HepG2 (cell line): ENCODE data around the gene RPAP2. TPM values are rescaled to one million over a fixed set of nuclear protein-coding genes. Genes with fewer than 3 reads are reported as not detected.

Source experiments
- ATAC-seq: fragments of 200-7000 bp; cut with Tn5 transposase; 3 replicates; pipeline ENCODE4 v1.9.1; 2020; ENCODE audit warnings: mild to moderate bottlenecking, moderate library complexity
- BruUV-seq: library from RNA; stranded (reverse); fragments of 400-500 nt; replicated peaks from 2 replicates; lab custom pipeline; 2021; lab: Mats Ljungman, UMichigan
- CTCF ChIA-PET: fragments of 300-600 bp; formaldehyde crosslinking; extraction: SDS; loops from one replicate; lab custom pipeline; 2021; ENCODE audit warnings: low total read pairs, inconsistent platforms, low intra/inter-chr PET ratio; lab: Yijun Ruan, JAX
- POLR2A ChIA-PET: fragments of 350-600 bp; sonication (Branson Sonifier 250); formaldehyde crosslinking; loops from one replicate; lab custom pipeline; 2020; ENCODE audit warnings: antibody characterized with exemption, inconsistent platforms; lab: Yijun Ruan, JAX
- DNase-seq: peaks from one replicate; pipeline ENCODE4 v3.0.0-alpha.2; 2015; ENCODE audit warnings: low spot score
- FAIRE-seq: peaks from 3 replicates; lab custom pipeline; 2011; peaks lifted over from hg19 to GRCh38; lab: Jason Lieb, UNC
- H2AFZ ChIP-seq: one replicate; pipeline ENCODE4 v1.6.1; 2011; ENCODE audit warnings: low read length, inconsistent platforms
- H3K27ac ChIP-seq: fragments of 300-600 bp; 3 replicates; pipeline ENCODE4 v1.8.0; 2011; ENCODE audit warnings: mixed run types, mild to moderate bottlenecking, mixed read lengths, low read length, inconsistent platforms; ENCODE audit not compliant: insufficient read depth; ENCODE audit errors: extremely low read length
- H3K27me3 ChIP-seq, 2 experiments: fragments of 200-600 bp in 1 of 2; 2 replicates in 1 of 2; 3 replicates in 1 of 2; pipeline versions ENCODE4 v1.6.0 to v1.8.0; 2011; ENCODE audit warnings: low read length in 2 of 2, mild to moderate bottlenecking in 2 of 2, moderate library complexity in 2 of 2, inconsistent platforms in 1 of 2; ENCODE audit not compliant: insufficient read depth in 2 of 2, control insufficient read depth in 1 of 2
- H3K36me3 ChIP-seq, 2 experiments: fragments of 200-600 bp in 1 of 2; replicated peaks in 1 of 2; 2 replicates in 1 of 2; 3 replicates in 1 of 2; pipeline versions ENCODE4 v1.5.1 to v1.8.0; 2011; ENCODE audit warnings: low read length in 2 of 2, inconsistent platforms in 1 of 2; ENCODE audit not compliant: insufficient read depth in 2 of 2, control insufficient read depth in 1 of 2
- H3K4me1 ChIP-seq: 2 replicates; pipeline ENCODE4 v1.5.1; 2012; ENCODE audit warnings: low read length, inconsistent platforms; ENCODE audit not compliant: insufficient read depth
- H3K4me2 ChIP-seq: 2 replicates; pipeline ENCODE4 v1.6.0; 2011; ENCODE audit warnings: low read depth, low read length, inconsistent platforms
- H3K4me3 ChIP-seq, 3 experiments: fragments of 200-600 bp in 1 of 3; sonication (generic), shearing (Covaris generic) in 1 of 3; replicated peaks in 1 of 3; 2 replicates each; pipeline ENCODE4 v1.5.1; 2011 to 2016; ENCODE audit warnings: low read length in 3 of 3, inconsistent platforms in 2 of 3, low read depth in 2 of 3, mild to moderate bottlenecking in 2 of 3, control low read depth in 1 of 3, mixed read lengths in 1 of 3; ENCODE audit not compliant: insufficient read depth in 1 of 3
- H3K79me2 ChIP-seq: one replicate; pipeline ENCODE4 v1.6.1; 2011; ENCODE audit warnings: low read length, inconsistent platforms; ENCODE audit not compliant: insufficient read depth
- H3K9ac ChIP-seq: 2 replicates; pipeline ENCODE4 v1.6.0; 2011; ENCODE audit warnings: mild to moderate bottlenecking, low read depth, low read length, inconsistent platforms; ENCODE audit not compliant: insufficient read depth
- H3K9me3 ChIP-seq: 2 replicates; pipeline ENCODE4 v1.5.1; 2012; ENCODE audit warnings: mild to moderate bottlenecking, low read length
- H4K20me1 ChIP-seq: 2 replicates; pipeline ENCODE4 v1.6.0; 2011; ENCODE audit warnings: inconsistent platforms, mild to moderate bottlenecking, low read length, moderate library complexity; ENCODE audit not compliant: insufficient read depth
- CEBPB ChIP-seq: IDR thresholded peaks from 2 replicates; pipeline ENCODE4 v1.6.1; 2011; ENCODE audit warnings: low read depth, low read length, improper control_type of control experiment, borderline replicate concordance
- KMT2B ChIP-seq: IDR thresholded peaks from 2 replicates; pipeline ENCODE4 v1.6.1; 2016; ENCODE audit warnings: missing genetic modification reagents, missing compliant biosample characterization
- MAZ ChIP-seq, 2 experiments: sonication (generic) in 1 of 2; formaldehyde crosslinking in 1 of 2; IDR thresholded peaks; 2 replicates each; pipeline versions ENCODE4 v1.5.0 to v1.6.1; 2012 to 2020; ENCODE audit warnings: low read depth in 2 of 2, mild to moderate bottlenecking in 2 of 2, borderline replicate concordance in 1 of 2, improper control_type of control experiment in 1 of 2, low read length in 1 of 2, missing genetic modification reagents in 1 of 2, moderate library complexity in 1 of 2
- MTF1 ChIP-seq: sonication (generic); formaldehyde crosslinking; IDR thresholded peaks from 2 replicates; pipeline ENCODE4 v1.5.0; 2020; ENCODE audit warnings: missing genetic modification reagents
- NCOA2 ChIP-seq: sonication (generic); formaldehyde crosslinking; IDR thresholded peaks from 2 replicates; pipeline ENCODE4 v1.8.0; 2022; ENCODE audit warnings: inconsistent platforms
- NFYB ChIP-seq: sonication (generic); formaldehyde crosslinking; IDR thresholded peaks from 2 replicates; pipeline ENCODE4 v1.4.0; 2020; ENCODE audit warnings: missing genetic modification reagents
- ZIK1 ChIP-seq: sonication (generic); formaldehyde crosslinking; IDR thresholded peaks from 2 replicates; pipeline ENCODE4 v1.5.0; 2020; ENCODE audit warnings: mild to moderate bottlenecking, low read depth, missing genetic modification reagents, borderline replicate concordance
- ZMYM3 ChIP-seq: sonication (generic); formaldehyde crosslinking; IDR thresholded peaks from 2 replicates; pipeline ENCODE4 v1.5.1; 2020; ENCODE audit warnings: mild to moderate bottlenecking, missing genetic modification reagents
- ZNF326 ChIP-seq: sonication (generic); formaldehyde crosslinking; IDR thresholded peaks from 2 replicates; pipeline ENCODE4 v1.4.0; 2020; ENCODE audit warnings: missing genetic modification reagents, borderline replicate concordance
- ZNF337 ChIP-seq: sonication (generic); formaldehyde crosslinking; IDR thresholded peaks from 2 replicates; pipeline ENCODE4 v1.5.1; 2020; ENCODE audit warnings: missing genetic modification reagents, low read depth, mild to moderate bottlenecking, borderline replicate concordance
- ZNF644 ChIP-seq: IDR thresholded peaks from 2 replicates; pipeline ENCODE4 v1.6.1; 2016; ENCODE audit warnings: low read depth
- ZNF761 ChIP-seq: sonication (generic); formaldehyde crosslinking; conservative IDR thresholded peaks from 2 replicates; pipeline ENCODE4 v1.4.0; 2020; ENCODE audit warnings: mild to moderate bottlenecking, missing genetic modification reagents
- WGBS: methylation state at CpG from one replicate; pipeline ENCODE4 v1.1.6; 2017; ENCODE audit warnings: low lambda C conversion rate; 5-methylcytosine and 5-hydroxymethylcytosine counted together
- in situ Hi-C: cut with HindIII; loops from 2 replicates; pipeline ENCODE4 v1.10.0; 2017; ENCODE audit warnings: low pct_unique_long_range_greater_than_20kb; ENCODE audit not compliant: extremely low pct_ligation_motif_present
- intact Hi-C: fragments of 100-400 bp; cut with micrococcal nuclease; formaldehyde crosslinking; loops from one replicate; pipeline ENCODE4 v1.10.0; 2022; ENCODE audit not compliant: unreplicated experiment
- polyA plus RNA-seq, 8 experiments: library from polyadenylated mRNA; depleted of rRNA in 3 of 8; stranded (reverse) in 7 of 8; unstranded in 1 of 8; fragments of >200 nt; fragmentation: Illumina TruSeq in 4 of 8; extraction: Trizol in 4 of 8; gene quantifications; 2 replicates each; pipeline versions ENCODE4 v1.2.1 to v1.2.3, GENCODE V29; 2011 to 2016; ENCODE audit warnings: low read depth in 4 of 8, missing spikeins in 1 of 8, mixed read lengths in 1 of 8; ENCODE audit not compliant: insufficient read depth in 1 of 8
- total RNA-seq, 5 experiments: library from RNA; depleted of rRNA; stranded (reverse); fragments of >200 nt; fragmentation: Illumina TruSeq; extraction: Trizol; gene quantifications; 2 replicates each; pipeline ENCODE4 v1.2.3, GENCODE V29; 2016; ENCODE audit warnings: low read depth in 1 of 5
- TF ChIP-seq, protein P1 (sequence below), 2 experiments: fragments of 450-650 bp in 1 of 2; sonication (generic) in 1 of 2; formaldehyde crosslinking; IDR thresholded peaks; 2 replicates each; pipeline versions ENCODE4 v1.5.0 to v1.8.0; 2020 to 2022; ENCODE audit warnings: mild to moderate bottlenecking in 1 of 2, missing genetic modification reagents in 1 of 2
- TF ChIP-seq, protein P2 (sequence below): sonication (generic); formaldehyde crosslinking; IDR thresholded peaks from 2 replicates; pipeline ENCODE4 v1.5.0; 2020; ENCODE audit warnings: missing genetic modification reagents

RPAP2 gene
- total and polyA plus RNA-seq, 2 of the 13 experiments (the other 11 are each of a cell fraction or from before 2014, with no cell fraction given) = 10.0 to 34.8 TPM

DNA sequence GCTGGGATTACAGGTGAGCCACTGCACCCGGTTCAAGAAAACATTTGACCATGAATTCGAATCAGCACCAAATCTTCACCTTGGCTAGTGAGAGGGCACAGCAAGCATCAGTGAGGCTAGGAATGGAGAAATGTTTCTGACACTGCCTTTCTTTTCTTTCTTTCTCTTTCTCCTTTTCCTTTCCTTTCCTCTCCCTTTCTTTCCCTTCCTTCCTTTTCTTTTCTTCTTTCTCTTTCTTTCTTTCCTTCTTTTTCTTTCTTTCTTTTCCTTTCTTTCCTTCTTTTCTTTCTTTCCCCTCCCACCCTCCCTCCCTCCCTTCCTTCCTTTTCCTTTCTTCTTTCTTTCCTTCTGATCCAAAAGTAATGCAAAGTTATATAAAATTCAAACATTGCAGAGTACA, 147.0 kb downstream of the RPAP2 start:
- Histone ChIP-seq H3K4me1 (peaks cover 34% of the 10 kb centered on the region), H4K20me1 (no peaks in the 10 kb centered on the region), H3K4me2 (no peak overlapping the region), H3K36me3 (no peaks in the 10 kb centered on the region), H3K9me3 (no peaks in the 10 kb centered on the region), H3K4me3 (no peak overlapping the region), H3K27me3 (peaks cover 0 to 4% of the 10 kb centered on the region in 2 experiments; a peak in 1 of 5 replicates), H2AFZ (no peak overlapping the region), H3K9ac (no peak overlapping the region), H3K27ac (no peak overlapping the region), H3K79me2 (no peaks in the 10 kb centered on the region)
- POLR2A ChIA-PET = no interaction called here
- intact Hi-C loops (loop anchor here (1.0 kb wide), 1 partner anchor 40 kb away; the partner anchor contains the start of gene GFI1), in situ Hi-C loops (no loop called here)
- ATAC-seq (no peak), FAIRE-seq (no peak), DNase-seq (no peak)
- 10% methylated on average over 2 of the region's 2 CpGs for WGBS
- TF ChIP-seq MAZ (IDR thresholded peaks at IDR 0.05; ENCODE audit: borderline replicate concordance, low read depth, low read length) = no peak
- TF ChIP-seq MAZ (CRISPR knock-in tag; IDR thresholded peaks at IDR 0.05; ENCODE audit: low read depth) = no peak
- no peak for TF ChIP-seq NCOA2
- no peak for TF ChIP-seq ZNF326 (CRISPR knock-in tag)
- no peak for TF ChIP-seq ZMYM3 (CRISPR knock-in tag)
- no peak for TF ChIP-seq CEBPB
- no peak for TF ChIP-seq ZIK1 (CRISPR knock-in tag)
- no peak for TF ChIP-seq MTF1
- TF ChIP-seq NFYB = no peak
- TF ChIP-seq, protein P1, sequence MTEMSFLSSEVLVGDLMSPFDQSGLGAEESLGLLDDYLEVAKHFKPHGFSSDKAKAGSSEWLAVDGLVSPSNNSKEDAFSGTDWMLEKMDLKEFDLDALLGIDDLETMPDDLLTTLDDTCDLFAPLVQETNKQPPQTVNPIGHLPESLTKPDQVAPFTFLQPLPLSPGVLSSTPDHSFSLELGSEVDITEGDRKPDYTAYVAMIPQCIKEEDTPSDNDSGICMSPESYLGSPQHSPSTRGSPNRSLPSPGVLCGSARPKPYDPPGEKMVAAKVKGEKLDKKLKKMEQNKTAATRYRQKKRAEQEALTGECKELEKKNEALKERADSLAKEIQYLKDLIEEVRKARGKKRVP (CRISPR knock-in tag; IDR thresholded peaks at IDR 0.05) = no peak
- no peak for TF ChIP-seq ZNF337 (CRISPR knock-in tag)
- TF ChIP-seq, protein P2, sequence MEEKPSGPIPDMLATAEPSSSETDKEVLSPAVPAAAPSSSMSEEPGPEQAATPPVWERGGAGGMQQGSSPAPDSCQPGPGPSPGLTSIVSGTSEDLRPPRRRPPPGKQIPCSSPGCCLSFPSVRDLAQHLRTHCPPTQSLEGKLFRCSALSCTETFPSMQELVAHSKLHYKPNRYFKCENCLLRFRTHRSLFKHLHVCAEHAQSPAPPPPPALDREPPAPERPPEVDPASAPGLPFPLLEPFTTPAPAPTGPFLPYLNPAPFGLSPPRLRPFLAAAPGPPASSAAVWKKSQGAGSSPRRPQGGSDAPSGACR (CRISPR knock-in tag) = no peak
- TF ChIP-seq ZNF761 = no peak
- TF ChIP-seq KMT2B = no peak
- no peak for TF ChIP-seq ZNF644
- BruUV-seq = no TSS peak
- CTCF ChIA-PET = no interaction called here
